Measurements from ENCODE around the gene SULT1C3. TPM values are rescaled to one million over a fixed set of nuclear protein-coding genes. Genes with fewer than 3 reads are reported as not detected.

SULT1C3 gene
- total RNA-seq, 3 donors from 2014 or later = 0.66 to 2.0 TPM; not detected in 1

GRCh38 chr2:108267101-108267500 is 27.3 kb downstream of the SULT1C3 start:
- TF ChIP-seq POLR2AphosphoS5 (IDR thresholded peaks at IDR 0.05) (no peak), POLR2A (IDR thresholded peaks at IDR 0.05) (no peak), CTCF (IDR thresholded peaks at IDR 0.05) (no peak)
- no peak for DNase-seq (ENCODE audit: low spot score in 2 of 2)

GRCh38 chr2:108268001-108268400 is 28.2 kb downstream of the SULT1C3 start:
- Histone ChIP-seq H3K36me3 (no peaks in the 10 kb centered on the region), H3K27ac (peak overlapping the region in 1 of 2 donors; percentile 52), H3K4me3 (no peak overlapping the region), H3K4me1 (no peaks in the 10 kb centered on the region), H3K27me3 (no peaks in the 10 kb centered on the region), H3K9me3 (no peaks in the 10 kb centered on the region)
- TF ChIP-seq CTCF (IDR thresholded peaks at IDR 0.05) (no peak), POLR2AphosphoS5 (IDR thresholded peaks at IDR 0.05) (no peak), POLR2A (IDR thresholded peaks at IDR 0.05) (no peak)
- no peak for DNase-seq (ENCODE audit: low spot score in 2 of 2)
- intact Hi-C loops (cut with DNase I; ENCODE audit: low total_unique reads) = no loop called here

More at GRCh38 chr2:108267101-108267500, 27.3 kb downstream of the SULT1C3 start:
- peak overlapping the region in 1 of 2 donors; percentile 52 for H3K27ac ChIP-seq
- intact Hi-C loops (cut with DNase I; ENCODE audit: low total_unique reads) = no loop called here
- H3K4me1 ChIP-seq = no peaks in the 10 kb centered on the region
- no peaks in the 10 kb centered on the region for H3K9me3 ChIP-seq
- no peak overlapping the region for H3K4me3 ChIP-seq
- no peaks in the 10 kb centered on the region for H3K27me3 ChIP-seq
- no peaks in the 10 kb centered on the region for H3K36me3 ChIP-seq

GRCh38 chr2:108270346-108270745 is 30.6 kb downstream of the SULT1C3 start:
- Histone ChIP-seq H3K36me3 (no peaks in the 10 kb centered on the region), H3K4me3 (no peak overlapping the region), H3K27ac (no peak overlapping the region), H3K27me3 (no peaks in the 10 kb centered on the region), H3K4me1 (no peaks in the 10 kb centered on the region), H3K9me3 (no peaks in the 10 kb centered on the region)
- no peak for DNase-seq (ENCODE audit: low spot score in 2 of 2)
- TF ChIP-seq CTCF (IDR thresholded peaks at IDR 0.05) = no peak
- TF ChIP-seq POLR2AphosphoS5 (IDR thresholded peaks at IDR 0.05) = no peak
- TF ChIP-seq POLR2A (IDR thresholded peaks at IDR 0.05) = no peak
- intact Hi-C loops (cut with DNase I; ENCODE audit: low total_unique reads) = no loop called here

GRCh38 chr2:108270768-108271506 is 31.2 kb downstream of the SULT1C3 start:
- Histone ChIP-seq H3K36me3 (no peaks in the 10 kb centered on the region), H3K27me3 (no peaks in the 10 kb centered on the region), H3K4me3 (no peak overlapping the region), H3K27ac (no peak overlapping the region), H3K4me1 (no peaks in the 10 kb centered on the region), H3K9me3 (no peaks in the 10 kb centered on the region)
- no peak for DNase-seq (ENCODE audit: low spot score in 2 of 2)
- TF ChIP-seq CTCF (IDR thresholded peaks at IDR 0.05) (no peak), POLR2A (IDR thresholded peaks at IDR 0.05) (no peak), POLR2AphosphoS5 (IDR thresholded peaks at IDR 0.05) (no peak)
- intact Hi-C loops (cut with DNase I; ENCODE audit: low total_unique reads) = no loop called here

- Histone ChIP-seq H3K27me3 (no peaks in the 10 kb centered on the region), H3K9me3 (no peaks in the 10 kb centered on the region), H3K4me1 (no peaks in the 10 kb centered on the region), H3K27ac (peak overlapping the region in 1 of 2 donors; percentile 63), H3K36me3 (no peaks in the 10 kb centered on the region), H3K4me3 (peak overlapping the region in 2 of 3 donors; percentile 9 to 54)
- TF ChIP-seq CTCF (IDR thresholded peaks at IDR 0.05) (no peak), POLR2A (IDR thresholded peaks at IDR 0.05) (no peak), POLR2AphosphoS5 (IDR thresholded peaks at IDR 0.05) (no peak)
- DNase-seq (ENCODE audit: low spot score in 2 of 2) = no peak
- intact Hi-C loops (cut with DNase I; ENCODE audit: low total_unique reads) = no loop called here
Measured at GRCh38 chr2:108271691-108272253, 32.0 kb downstream of the SULT1C3 start.
